ENCODE results near the gene TBC1D10A. TPM values are rescaled to one million over a fixed set of nuclear protein-coding genes. Genes with fewer than 3 reads are reported as not detected.
A peak's percentile ranks its signal among the peaks of the same experiment; 100 is the strongest.

The TBC1D10A gene
- total RNA-seq, 2 donors from 2014 or later = 46.1 to 51.2 TPM

GRCh38 chr22:30328466-30329049, 1.8 kb upstream of the TBC1D10A start:
- Histone ChIP-seq H3K9me3 (no peaks in the 10 kb centered on the region), H3K4me1 (replicated peaks) (peaks cover 5% of the 10 kb centered on the region), H3K36me3 (peaks cover 0 to 4% of the 10 kb centered on the region in 2 donors), H3K27me3 (replicated peaks; ENCODE audit: insufficient read depth) (no peaks in the 10 kb centered on the region), H3K27ac (peak overlapping the region; percentile 79 to 92), H3K4me3 (no peak overlapping the region)
- TF ChIP-seq POLR2A (IDR thresholded peaks at IDR 0.05) = no peak
- TF ChIP-seq, protein P1, sequence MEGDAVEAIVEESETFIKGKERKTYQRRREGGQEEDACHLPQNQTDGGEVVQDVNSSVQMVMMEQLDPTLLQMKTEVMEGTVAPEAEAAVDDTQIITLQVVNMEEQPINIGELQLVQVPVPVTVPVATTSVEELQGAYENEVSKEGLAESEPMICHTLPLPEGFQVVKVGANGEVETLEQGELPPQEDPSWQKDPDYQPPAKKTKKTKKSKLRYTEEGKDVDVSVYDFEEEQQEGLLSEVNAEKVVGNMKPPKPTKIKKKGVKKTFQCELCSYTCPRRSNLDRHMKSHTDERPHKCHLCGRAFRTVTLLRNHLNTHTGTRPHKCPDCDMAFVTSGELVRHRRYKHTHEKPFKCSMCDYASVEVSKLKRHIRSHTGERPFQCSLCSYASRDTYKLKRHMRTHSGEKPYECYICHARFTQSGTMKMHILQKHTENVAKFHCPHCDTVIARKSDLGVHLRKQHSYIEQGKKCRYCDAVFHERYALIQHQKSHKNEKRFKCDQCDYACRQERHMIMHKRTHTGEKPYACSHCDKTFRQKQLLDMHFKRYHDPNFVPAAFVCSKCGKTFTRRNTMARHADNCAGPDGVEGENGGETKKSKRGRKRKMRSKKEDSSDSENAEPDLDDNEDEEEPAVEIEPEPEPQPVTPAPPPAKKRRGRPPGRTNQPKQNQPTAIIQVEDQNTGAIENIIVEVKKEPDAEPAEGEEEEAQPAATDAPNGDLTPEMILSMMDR (IDR thresholded peaks at IDR 0.05) = no peak
- TF ChIP-seq POLR2AphosphoS5 (IDR thresholded peaks at IDR 0.05) = no peak
- intact Hi-C loops (cut with DNase I) = loop anchor here (2.0 kb wide), 1 partner anchor 26 kb away; no protein-coding TSS in a partner anchor
- WGBS = 63% methylated on average over 3 of the region's 3 CpGs
- DNase-seq (ENCODE audit: low spot score) = no peak

- peaks cover 5% of the 10 kb centered on the region for H3K4me1 ChIP-seq (replicated peaks)
- H3K9me3 ChIP-seq = no peaks in the 10 kb centered on the region
- H3K27ac ChIP-seq = peak overlapping the region; percentile 79 to 92
- H3K36me3 ChIP-seq = no peaks in the 10 kb centered on the region
- TF ChIP-seq POLR2AphosphoS5 (IDR thresholded peaks at IDR 0.05) = peak; percentile 23
- TF ChIP-seq, protein P1 (IDR thresholded peaks at IDR 0.05) = peak in 2 of 4 experiments; percentile 33 to 37
- TF ChIP-seq POLR2A (IDR thresholded peaks at IDR 0.05) = no peak
- DNase-seq (ENCODE audit: low spot score) = peak; percentile 45
- intact Hi-C loops (cut with DNase I) = loop anchor here (2.0 kb wide), 2 partner anchors 27 to 39 kb away; partner anchors contain the start of gene CASTOR1
- H3K4me3 ChIP-seq = no peak overlapping the region
- no peaks in the 10 kb centered on the region for H3K27me3 ChIP-seq (replicated peaks; ENCODE audit: insufficient read depth)
- 69% methylated on average over 5 of the region's 5 CpGs for WGBS
These were observed 1.2 kb upstream of the TBC1D10A start for GRCh38 chr22:30327864-30328345.

GRCh38 chr22:30326255-30326705, 461 bp downstream of the TBC1D10A start:
- peak overlapping the region; percentile 86 to 98 for H3K4me3 ChIP-seq
- no peaks in the 10 kb centered on the region for H3K27me3 ChIP-seq (replicated peaks; ENCODE audit: insufficient read depth)
- under 1% methylated on average over 21 of the region's 34 CpGs for WGBS
- TF ChIP-seq, protein P1 (IDR thresholded peaks at IDR 0.05) = no peak
- no peak for TF ChIP-seq POLR2AphosphoS5 (IDR thresholded peaks at IDR 0.05)
- TF ChIP-seq POLR2A (IDR thresholded peaks at IDR 0.05) = no peak
- no peaks in the 10 kb centered on the region for H3K36me3 ChIP-seq
- peak overlapping the region; percentile 92 to 94 for H3K27ac ChIP-seq
- H3K4me1 ChIP-seq (replicated peaks) = peaks cover 10% of the 10 kb centered on the region
- intact Hi-C loops (cut with DNase I) = loop anchor here (2.0 kb wide), 1 partner anchor 37 kb away; the partner anchor contains the start of gene CASTOR1
- H3K9me3 ChIP-seq = no peaks in the 10 kb centered on the region
- peak; percentile 42 for DNase-seq (ENCODE audit: low spot score)

- 26% methylated on average over 14 of the region's 14 CpGs for WGBS
- Histone ChIP-seq H3K9me3 (no peaks in the 10 kb centered on the region), H3K27ac (peak overlapping the region; percentile 92 to 94), H3K4me3 (peak overlapping the region; percentile 86 to 98), H3K36me3 (no peaks in the 10 kb centered on the region), H3K27me3 (replicated peaks; ENCODE audit: insufficient read depth) (no peaks in the 10 kb centered on the region), H3K4me1 (replicated peaks) (peaks cover 14% of the 10 kb centered on the region)
- intact Hi-C loops (cut with DNase I) = loop anchor here (2.0 kb wide), 1 partner anchor 37 kb away; the partner anchor contains the start of gene CASTOR1
- TF ChIP-seq POLR2AphosphoS5 (IDR thresholded peaks at IDR 0.05) (no peak), POLR2A (IDR thresholded peaks at IDR 0.05) (no peak)
- TF ChIP-seq, protein P1 (IDR thresholded peaks at IDR 0.05) = no peak
- no peak for DNase-seq (ENCODE audit: low spot score)
These were observed 952 bp downstream of the TBC1D10A start for GRCh38 chr22:30325724-30326254.

Data from prostate gland (tissue), 2 donors.